ENCODE results near the gene RAB1A.

- TF ChIP-seq TCF7L2 (IDR thresholded peaks at IDR 0.05; ENCODE audit: low read depth, low read length) (no peak), CTCF (IDR thresholded peaks at IDR 0.05) (no peak)
Measured at GRCh38 chr2:65120990-65121693, 8.8 kb downstream of the RAB1A start.

Measured in Panc1 (cell line).